NCI-H1417 (cell line): ENCODE measurements around the gene RHOXF2.

Source experiments
- DNase-seq, 3 experiments: peaks; one replicate each; lab custom pipeline; 2025; lab: John Stamatoyannopoulos, UW

RHOXF2 gene

GRCh38 chrX:120200851-120201250 is 42.4 kb downstream of the RHOXF2 start:
- no peak for DNase-seq

DNA sequence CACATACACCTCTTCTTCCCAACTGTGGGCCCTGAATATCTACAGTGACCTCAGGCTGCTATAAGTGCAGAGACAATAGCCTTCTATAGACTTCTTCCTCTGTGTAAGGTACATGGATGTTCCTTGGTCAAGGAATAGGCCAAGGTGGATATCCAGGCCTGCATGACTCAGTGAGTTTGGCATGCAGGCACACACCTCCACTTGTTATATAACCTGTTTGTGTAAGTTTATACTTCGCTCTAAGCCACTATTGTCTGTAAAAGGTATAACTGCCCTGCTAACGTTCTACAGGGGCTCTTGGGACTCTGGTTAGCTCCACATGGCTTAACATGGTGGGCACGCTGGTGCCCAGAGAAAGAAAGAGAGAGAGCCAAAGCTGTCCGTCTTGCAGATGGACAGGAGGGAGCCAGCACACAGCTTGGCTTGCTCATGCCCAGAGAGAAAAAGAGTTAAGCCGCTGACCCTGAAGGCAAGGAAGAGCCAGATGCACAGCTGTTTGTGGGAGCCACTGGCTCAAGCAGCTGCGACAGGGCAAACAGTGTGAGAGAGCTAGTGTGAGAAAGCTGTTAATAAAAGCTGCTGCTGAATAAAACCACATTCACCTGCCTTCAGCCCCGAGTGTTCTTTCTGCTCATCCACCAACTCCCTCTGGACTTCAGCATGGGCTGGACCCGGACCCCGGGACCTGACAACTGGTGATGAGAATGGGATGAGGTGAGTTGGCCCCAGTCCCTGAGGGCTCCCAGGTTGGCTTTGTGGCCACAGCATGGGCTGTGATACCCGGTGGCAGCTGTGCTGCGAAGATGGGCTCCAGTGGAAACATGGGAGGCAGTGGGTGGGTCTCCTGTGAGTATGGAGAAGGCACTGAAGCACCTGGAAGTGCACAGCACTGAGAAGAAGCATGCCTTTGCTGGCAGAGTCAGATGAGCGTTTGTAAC is 47.7 kb downstream of the RHOXF2 start:
- no peak for DNase-seq

DNA sequence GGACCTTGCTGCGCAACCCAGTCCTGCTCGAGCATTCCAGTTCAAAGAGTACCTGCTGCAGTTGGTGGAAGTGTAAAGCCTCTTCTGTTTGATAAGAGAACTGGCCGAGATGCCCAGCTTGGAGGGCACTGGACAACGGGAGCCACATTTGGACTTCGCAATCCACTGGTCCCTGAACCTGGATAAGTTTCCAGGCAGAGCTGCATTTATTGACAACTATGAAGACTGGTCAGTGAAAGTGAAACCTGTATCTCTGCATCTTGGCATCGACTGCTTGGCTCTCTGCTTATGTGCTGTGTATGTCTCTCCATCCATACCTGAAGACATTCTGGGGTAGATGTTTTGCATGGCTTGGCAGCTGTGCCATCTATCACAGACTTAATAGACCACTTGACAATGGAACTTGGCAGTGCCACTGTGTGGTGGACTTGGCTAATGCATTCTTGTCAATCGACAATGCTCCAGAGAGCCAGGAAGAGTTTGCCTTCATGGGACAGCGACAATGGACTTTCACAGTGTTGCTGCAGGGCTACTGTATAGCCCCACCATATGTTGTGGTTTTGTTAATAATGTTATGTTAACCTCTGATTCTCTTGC is 48.7 kb downstream of the RHOXF2 start:
- peak in 1 of 3 experiments; percentile 3 for DNase-seq

GRCh38 chrX:120213438-120214265 is 55.2 kb downstream of the RHOXF2 start:
- peak; percentile 48 to 81 (median 64) for DNase-seq
